IMR-90 (cell line): ENCODE results near the gene PLAAT3. TPM values are rescaled to one million over a fixed set of nuclear protein-coding genes. Genes with fewer than 3 reads are reported as not detected.

Experiments
- ATAC-seq: fragments of 200-7000 bp; cut with Tn5 transposase; 2 replicates; pipeline ENCODE4 v1.9.1; 2020; ENCODE audit warnings: low read depth, mild to moderate bottlenecking, moderate library complexity
- BruUV-seq: library from RNA; stranded (reverse); fragments of 400-500 nt; replicated peaks from 2 replicates; lab custom pipeline; 2021; lab: Mats Ljungman, UMichigan
- CTCF ChIA-PET: fragments of 300-600 bp; formaldehyde crosslinking; extraction: SDS; loops from one replicate; lab custom pipeline; 2021; ENCODE audit warnings: antibody characterized with exemption; lab: Yijun Ruan, JAX
- POLR2A ChIA-PET: fragments of 300-600 bp; sonication (Branson Sonifier 250); formaldehyde crosslinking; loops from one replicate; lab custom pipeline; 2022; ENCODE audit warnings: antibody characterized with exemption; ENCODE audit not compliant: unreplicated experiment; lab: Charles Lee
- DNase-seq: peaks from one replicate; pipeline ENCODE4 v3.0.0; 2013
- H2AFZ ChIP-seq: replicated peaks from 2 replicates; pipeline ENCODE3; 2013; ENCODE audit warnings: low read length, mild to moderate bottlenecking; ENCODE audit not compliant: poor library complexity
- H2AK5ac ChIP-seq: 2 replicates; pipeline ENCODE4 v1.6.1; 2013; ENCODE audit warnings: low read depth, low read length, inconsistent platforms
- H2AK9ac ChIP-seq: replicated peaks from 2 replicates; pipeline ENCODE3; 2013; ENCODE audit warnings: mild to moderate bottlenecking, low read depth, low read length, moderate library complexity; ENCODE audit not compliant: poor library complexity
- H2BK120ac ChIP-seq: 2 replicates; pipeline ENCODE4 v1.6.1; 2013; ENCODE audit warnings: low read depth, low read length, inconsistent platforms
- H2BK15ac ChIP-seq: 3 replicates; pipeline ENCODE4 v1.6.1; 2013; ENCODE audit warnings: low read depth, low read length, inconsistent platforms
- H2BK20ac ChIP-seq: 2 replicates; pipeline ENCODE4 v1.6.1; 2013; ENCODE audit warnings: low read depth, mild to moderate bottlenecking, inconsistent platforms, low read length, moderate library complexity
- H2BK5ac ChIP-seq: 2 replicates; pipeline ENCODE4 v1.6.1; 2013; ENCODE audit warnings: mild to moderate bottlenecking, low read depth, low read length, inconsistent platforms; ENCODE audit not compliant: poor library complexity, severe bottlenecking
- H3K14ac ChIP-seq: replicated peaks from 2 replicates; pipeline ENCODE4 v1.6.1; 2013; ENCODE audit warnings: low read depth, low read length, inconsistent platforms
- H3K18ac ChIP-seq: 2 replicates; pipeline ENCODE4 v1.6.1; 2013; ENCODE audit warnings: low read depth, low read length, control low read depth
- H3K23ac ChIP-seq: 2 replicates; pipeline ENCODE4 v1.6.1; 2013; ENCODE audit warnings: low read depth, low read length, inconsistent platforms
- H3K27ac ChIP-seq: 2 replicates; pipeline ENCODE4 v1.5.1; 2013; ENCODE audit warnings: mild to moderate bottlenecking, control low read depth, low read length; ENCODE audit not compliant: insufficient read depth
- H3K27me3 ChIP-seq: 2 replicates; pipeline ENCODE4 v1.6.1; 2013; ENCODE audit warnings: low read length; ENCODE audit not compliant: control insufficient read depth, insufficient read depth
- H3K36me3 ChIP-seq: 2 replicates; pipeline ENCODE4 v1.6.1; 2013; ENCODE audit warnings: low read length, mixed read lengths; ENCODE audit not compliant: control insufficient read depth, insufficient read depth
- H3K4ac ChIP-seq: 2 replicates; pipeline ENCODE4 v1.6.1; 2013; ENCODE audit warnings: low read depth, low read length, inconsistent platforms
- H3K4me1 ChIP-seq: 2 replicates; pipeline ENCODE4 v1.6.1; 2013; ENCODE audit warnings: low read length, mixed read lengths; ENCODE audit not compliant: control insufficient read depth, insufficient read depth
- H3K4me2 ChIP-seq: 2 replicates; pipeline ENCODE4 v1.6.1; 2013; ENCODE audit warnings: low read depth, mild to moderate bottlenecking, control low read depth, low read length, moderate library complexity
- H3K4me3 ChIP-seq: 2 replicates; pipeline ENCODE4 v1.5.1; 2013; ENCODE audit warnings: low read depth, mild to moderate bottlenecking, control low read depth, low read length, moderate library complexity; ENCODE audit not compliant: insufficient read depth
- H3K56ac ChIP-seq: 2 replicates; pipeline ENCODE4 v1.6.1; 2013; ENCODE audit warnings: low read length, inconsistent platforms; ENCODE audit not compliant: insufficient read depth; ENCODE audit errors: extremely low read depth
- H3K79me1 ChIP-seq, 2 experiments: 2 replicates each; pipeline ENCODE4 v1.6.1; 2013; ENCODE audit warnings: low read length in 2 of 2, inconsistent platforms in 1 of 2, low read depth in 1 of 2
- H3K9ac ChIP-seq: 2 replicates; pipeline ENCODE4 v1.6.1; 2013; ENCODE audit warnings: low read depth, low read length, control low read depth
- H3K9me1 ChIP-seq: 2 replicates; pipeline ENCODE4 v1.6.1; 2013; ENCODE audit warnings: low read length, inconsistent platforms; ENCODE audit not compliant: insufficient read depth
- H3K9me3 ChIP-seq: 2 replicates; pipeline ENCODE4 v1.6.1; 2013; ENCODE audit warnings: low read length; ENCODE audit not compliant: control insufficient read depth, insufficient read depth
- H4K20me1 ChIP-seq: 2 replicates; pipeline ENCODE4 v1.6.1; 2013; ENCODE audit warnings: low read length, inconsistent platforms; ENCODE audit not compliant: insufficient read depth
- H4K5ac ChIP-seq: 2 replicates; pipeline ENCODE4 v1.6.1; 2013; ENCODE audit warnings: mild to moderate bottlenecking, low read depth, low read length, control low read depth
- H4K8ac ChIP-seq, 2 experiments: 2 replicates each; pipeline ENCODE4 v1.6.1; 2013; ENCODE audit warnings: low read depth in 2 of 2, low read length in 2 of 2, control low read depth in 1 of 2, inconsistent platforms in 1 of 2
- H4K91ac ChIP-seq: 2 replicates; pipeline ENCODE4 v1.6.1; 2013; ENCODE audit warnings: low read depth, low read length, inconsistent platforms; ENCODE audit not compliant: insufficient read depth
- MAZ ChIP-seq: IDR thresholded peaks from 2 replicates; pipeline ENCODE4 v1.6.1; 2012; ENCODE audit warnings: low read depth, mild to moderate bottlenecking, low read length, improper control_type of control experiment, moderate library complexity, borderline replicate concordance
- WGBS, 2 experiments: methylation state at CpG; one replicate each; pipeline versions ENCODE4 v1.1.5 to v1.1.7; 2013; ENCODE audit warnings: missing lambda C conversion rate in 2 of 2; ENCODE audit not compliant: insufficient read length in 1 of 2; ENCODE audit errors: extremely low coverage in 2 of 2; 5-methylcytosine and 5-hydroxymethylcytosine counted together
- dilution Hi-C: fragments of 300-500 bp; cut with HindIII; formaldehyde crosslinking; loops from one replicate; pipeline ENCODE4 v1.14.3; 2018; ENCODE audit warnings: low sequenced_read_pairs; ENCODE audit not compliant: unreplicated experiment
- in situ Hi-C: fragments of 300-500 bp; cut with MboI; formaldehyde crosslinking; loops from 3 replicates; pipeline ENCODE4 v1.14.3; 2019; ENCODE audit warnings: low sequenced_read_pairs, inconsistent platforms, mixed read lengths
- intact Hi-C: fragments of 100-400 bp; cut with micrococcal nuclease; formaldehyde crosslinking; loops from 2 replicates; pipeline ENCODE4 v1.10.0; 2022
- polyA plus RNA-seq, 3 experiments: library from polyadenylated mRNA; depleted of rRNA; stranded (reverse); fragments of >200 nt; gene quantifications; 2 replicates each; pipeline ENCODE4 v1.2.3, GENCODE V29; 2012; ENCODE audit warnings: low replicate concordance in 1 of 3
- total RNA-seq: library from RNA; depleted of rRNA; stranded (reverse); fragments of >200 nt; gene quantifications from 2 replicates; pipeline ENCODE4 v1.2.3, GENCODE V29; 2012

PLAAT3 gene
- total and polyA plus RNA-seq, 2 of the 4 experiments (the other 2 are of a cell fraction): 3.2 to 3.9 TPM

DNA sequence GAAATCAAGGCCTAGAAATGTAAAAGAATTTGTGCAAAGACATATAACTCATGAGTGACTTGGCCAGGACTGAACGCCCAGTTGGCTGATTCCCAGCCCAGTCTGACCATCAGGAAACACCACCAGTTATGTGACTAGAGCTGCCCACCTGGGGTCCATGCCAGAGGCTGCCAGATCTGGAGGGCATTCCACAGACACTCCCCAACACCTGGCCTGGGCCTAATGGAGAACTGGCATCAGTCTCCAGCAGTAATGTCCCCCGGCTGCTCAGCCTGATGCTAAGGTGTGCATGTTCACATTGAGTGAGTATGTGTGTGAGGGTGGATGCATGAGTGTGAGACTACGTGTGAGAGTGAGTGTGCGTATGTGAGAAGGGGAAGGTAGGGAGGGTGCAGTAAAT, 15.7 kb downstream of the PLAAT3 start:
- H3K18ac ChIP-seq: peak overlapping the region; percentile 7; the same call in 1 of the 2 replicates
- CTCF ChIA-PET: no interaction called here
- peaks cover 0 to 8% of the 10 kb centered on the region in 2 experiments; a peak in 1 of 4 replicates for H3K79me1 ChIP-seq
- no peak overlapping the region for H3K4me3 ChIP-seq
- ATAC-seq (no peak), DNase-seq (no peak)
- no peaks in the 10 kb centered on the region for H3K9me3 ChIP-seq
- in situ Hi-C loops (no loop called here), dilution Hi-C loops (no loop called here), intact Hi-C loops (no loop called here)
- H2BK120ac ChIP-seq: peak overlapping the region; percentile 68
- 75% methylated on average over 2 of the region's 4 CpGs; no CpG with 5 or more reads in 1 of the 2 experiments for WGBS, 2 experiments
- H3K23ac ChIP-seq: no peak overlapping the region
- no peak overlapping the region for H3K4me2 ChIP-seq
- peak overlapping the region; percentile 77; the same call in 2 of the 3 replicates for H2BK15ac ChIP-seq
- 0 out of 4 replicates have a peak overlapping the region, but pooled peaks of 1 of the 2 experiments have one; percentile 14 for H4K8ac ChIP-seq
- H3K36me3 ChIP-seq: no peaks in the 10 kb centered on the region
- POLR2A ChIA-PET: no interaction called here
- H3K56ac ChIP-seq: no peak overlapping the region
- no peak overlapping the region for H4K5ac ChIP-seq
- H3K14ac ChIP-seq: peak overlapping the region; percentile 62; the same call in 1 of the 2 replicates
- peak overlapping the region; percentile 69 for H3K4ac ChIP-seq
- no peak for TF ChIP-seq MAZ
- H4K20me1 ChIP-seq: no peaks in the 10 kb centered on the region
- no TSS peak for BruUV-seq
- H4K91ac ChIP-seq: peak overlapping the region; percentile 16; the same call in 1 of the 2 replicates
- H2BK5ac ChIP-seq: peak overlapping the region; percentile 65
- H2AK9ac ChIP-seq: peak overlapping the region; percentile 62
- H3K27ac ChIP-seq: no peak overlapping the region
- peaks cover 10% of the 10 kb centered on the region for H3K4me1 ChIP-seq
- H3K9ac ChIP-seq: no peak overlapping the region
- peak overlapping the region; percentile 69; the same call in 1 of the 2 replicates for H2AK5ac ChIP-seq
- H3K27me3 ChIP-seq: no peaks in the 10 kb centered on the region
- peaks cover 9% of the 10 kb centered on the region for H3K9me1 ChIP-seq
- peak overlapping the region; percentile 82 for H2AFZ ChIP-seq
- H2BK20ac ChIP-seq: peak overlapping the region; percentile 5; the same call in 1 of the 2 replicates
